Myocyte (in vitro differentiated cells): ENCODE results near the gene PALD1. TPM values are rescaled to one million over a fixed set of nuclear protein-coding genes. Genes with fewer than 3 reads are reported as not detected.
A peak's percentile ranks its signal among the peaks of the same experiment; 100 is the strongest.

Experiments
- DNase-seq: peaks from one replicate; pipeline ENCODE4 v3.0.0-alpha.2; 2012; ENCODE audit warnings: low read depth
- total RNA-seq: library from RNA; depleted of rRNA; stranded (reverse); fragments of >200 nt; gene quantifications from 2 replicates; pipeline ENCODE4 v1.2.3, GENCODE V29; 2014

PALD1 gene
- total RNA-seq, 1 donor from 2014 or later: 0.21 TPM

DNA sequence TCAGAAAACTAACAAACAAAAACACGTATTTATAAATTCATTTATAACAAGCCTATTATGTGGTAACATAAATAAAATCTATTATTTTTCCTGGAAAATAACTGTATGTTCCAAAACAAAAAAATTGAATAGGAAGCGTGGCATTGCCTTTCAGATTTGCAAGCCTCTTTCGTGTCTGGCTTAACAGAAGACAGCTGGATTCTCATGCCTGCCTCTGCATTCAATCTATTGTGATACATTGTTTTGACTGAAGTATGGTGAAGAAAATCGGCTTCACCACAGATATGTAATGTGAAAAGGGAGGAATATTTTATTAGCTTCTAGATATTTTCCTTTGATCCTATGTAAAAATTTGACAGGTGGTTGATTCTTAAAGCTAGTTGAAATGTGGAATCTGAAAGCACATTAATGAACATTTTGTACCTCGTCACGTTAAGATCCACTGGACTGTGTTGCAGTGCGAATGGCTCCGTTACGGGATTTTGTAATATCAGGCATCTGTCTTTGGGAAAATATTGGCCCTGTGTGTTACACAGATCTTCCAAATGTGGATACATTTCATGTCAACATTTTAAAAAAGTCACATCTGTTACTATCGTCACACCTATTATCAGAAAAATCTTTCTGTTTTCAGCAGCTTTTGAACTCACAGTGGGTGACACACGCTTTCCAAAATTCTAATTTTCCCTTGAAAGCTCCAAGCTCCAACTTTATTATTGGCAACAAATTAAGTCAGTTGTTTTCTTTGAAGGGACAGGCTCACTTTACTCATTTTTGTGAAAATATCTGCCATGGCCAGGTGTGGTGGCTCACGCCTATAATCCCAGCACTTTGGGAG, 26.2 kb downstream of the PALD1 start:
- DNase-seq: no peak

DNA sequence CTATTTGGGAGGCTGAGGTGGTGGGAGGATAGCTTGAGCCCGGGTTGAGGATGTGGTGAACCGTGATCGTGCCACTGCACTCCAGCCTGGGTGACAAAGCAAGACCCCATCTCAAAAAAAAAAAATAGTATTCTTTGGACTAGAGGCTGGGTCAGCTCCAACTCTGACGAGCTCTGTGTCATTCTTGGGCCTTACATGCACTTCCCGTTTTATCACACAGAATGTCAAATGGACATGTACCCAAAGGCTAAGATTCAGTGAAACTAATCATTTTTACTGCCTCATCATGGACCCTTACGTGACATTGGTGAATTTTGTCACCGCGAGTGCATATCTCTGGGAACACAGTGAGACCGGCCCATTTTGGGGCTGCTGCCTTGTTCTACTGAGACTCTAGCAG, 27.3 kb downstream of the PALD1 start:
- DNase-seq: no peak

DNA sequence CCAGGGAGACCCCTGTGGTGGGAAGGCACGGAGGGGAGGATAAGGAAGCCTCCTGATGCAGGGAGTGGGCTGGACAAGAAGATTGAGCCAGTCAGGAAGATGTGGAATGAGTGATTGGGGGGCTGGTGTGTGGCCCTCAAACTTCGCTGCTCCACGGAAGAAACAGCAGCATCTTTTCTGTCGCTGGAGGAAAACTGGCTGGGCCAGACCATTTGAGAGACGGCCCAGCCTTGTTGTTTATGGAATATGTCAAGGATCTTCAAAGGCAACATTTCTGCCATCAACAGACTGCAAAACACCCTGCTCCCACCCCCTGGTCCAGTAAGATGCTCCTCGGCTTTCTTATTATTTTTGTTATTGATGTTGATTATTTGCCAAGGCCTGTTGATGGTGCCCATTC, 29.4 kb downstream of the PALD1 start:
- DNase-seq: no peak

DNA sequence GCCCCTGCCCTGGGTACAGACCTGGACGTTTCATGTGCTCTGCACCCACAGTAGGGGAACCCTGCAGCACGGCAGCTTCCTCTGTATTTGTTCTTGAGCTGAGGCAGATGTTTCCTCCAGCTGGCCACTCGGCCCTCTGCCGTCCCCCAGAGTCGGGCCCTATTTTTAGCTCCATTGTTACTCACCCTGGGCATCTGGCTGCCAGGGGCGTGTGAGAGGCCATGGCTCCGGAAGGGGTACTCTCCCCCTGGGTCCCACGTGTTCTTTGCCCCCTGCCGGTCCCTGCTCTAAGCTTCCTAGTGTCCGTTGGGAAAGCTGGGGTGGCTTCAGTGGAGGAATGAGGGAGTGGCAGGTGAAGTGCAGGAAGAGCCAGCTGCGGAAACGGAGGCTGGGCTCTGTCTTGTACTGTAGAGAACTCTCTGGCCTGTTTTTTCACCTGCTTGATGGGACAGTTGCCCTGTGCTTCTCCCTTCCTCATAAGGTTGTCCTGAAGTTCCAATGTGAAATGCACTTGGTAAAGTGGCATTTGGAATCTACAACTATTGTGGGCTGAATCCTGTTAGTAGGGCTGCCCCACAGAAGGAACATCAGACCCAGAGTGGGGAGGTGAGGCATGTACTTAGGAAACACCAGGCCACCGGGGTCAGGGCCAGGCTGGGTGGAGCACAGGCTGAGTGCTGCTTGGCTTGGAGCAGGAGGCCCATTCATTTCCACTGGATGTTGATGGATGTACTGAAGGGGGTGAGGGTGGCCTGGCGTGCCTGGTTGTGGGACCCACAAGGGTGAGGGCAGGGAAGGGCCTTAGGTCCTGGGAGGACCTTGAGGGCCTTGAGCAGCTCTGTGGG, 30.6 kb downstream of the PALD1 start:
- peak; percentile 80 for DNase-seq

DNA sequence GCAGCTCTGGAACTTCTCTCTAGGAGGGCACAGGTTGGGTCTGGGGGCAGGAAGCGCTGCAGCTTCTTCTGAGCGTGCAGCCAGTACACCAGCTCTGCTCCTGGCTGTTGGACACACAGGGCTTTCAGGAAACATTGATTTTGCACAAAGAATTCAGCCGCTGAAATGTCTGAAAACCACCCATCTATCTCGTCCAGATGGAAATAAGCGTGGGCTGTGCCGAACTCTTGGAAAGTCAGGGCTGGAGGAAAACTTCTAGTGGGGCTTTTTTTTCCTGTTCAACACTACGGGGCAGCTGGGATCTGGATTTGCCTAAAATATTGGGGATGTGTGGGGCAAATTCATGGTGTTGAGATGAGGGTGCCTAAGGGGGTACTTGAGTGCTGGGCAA, 31.2 kb downstream of the PALD1 start:
- DNase-seq: no peak

DNA sequence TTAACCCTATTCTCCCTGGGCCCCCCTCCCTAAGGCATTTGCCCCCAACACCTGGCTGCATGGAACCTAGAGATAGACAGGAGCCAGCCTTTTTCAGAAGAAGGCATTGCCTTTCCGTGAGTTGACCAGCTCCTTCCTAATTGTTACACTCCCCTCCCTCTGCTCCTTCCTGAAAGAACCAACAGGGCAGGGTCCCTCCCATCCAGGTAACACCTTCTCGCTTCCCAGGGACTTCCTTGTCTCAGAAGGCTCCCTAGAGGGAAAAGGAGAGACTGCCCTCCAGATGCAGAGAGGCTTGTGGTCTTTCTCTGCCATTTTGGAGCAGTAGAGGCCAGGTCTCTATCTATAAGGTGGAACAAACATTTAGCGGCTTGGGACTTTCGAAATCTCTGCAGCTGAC, 31.9 kb downstream of the PALD1 start:
- DNase-seq: no peak

DNA sequence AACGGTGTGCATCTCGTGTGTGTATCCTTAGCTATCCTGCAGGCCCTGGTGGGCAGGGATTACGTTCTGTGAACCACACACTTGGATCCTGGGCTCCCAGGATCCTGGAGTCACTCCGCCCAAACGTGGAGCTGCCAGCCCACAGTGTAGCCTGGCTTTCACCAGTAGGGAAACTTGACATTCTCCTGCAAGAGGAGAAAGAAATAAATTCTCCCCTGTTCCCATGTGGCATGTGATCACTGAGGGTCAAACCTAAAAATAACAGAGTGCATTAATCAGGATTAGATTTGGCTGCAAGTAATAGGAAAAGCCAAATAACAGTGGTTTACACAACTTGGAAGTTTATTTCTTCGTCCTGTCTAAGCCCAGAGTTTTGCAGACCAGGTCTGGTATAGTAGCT, 32.3 kb downstream of the PALD1 start:
- DNase-seq: peak; percentile 10

DNA sequence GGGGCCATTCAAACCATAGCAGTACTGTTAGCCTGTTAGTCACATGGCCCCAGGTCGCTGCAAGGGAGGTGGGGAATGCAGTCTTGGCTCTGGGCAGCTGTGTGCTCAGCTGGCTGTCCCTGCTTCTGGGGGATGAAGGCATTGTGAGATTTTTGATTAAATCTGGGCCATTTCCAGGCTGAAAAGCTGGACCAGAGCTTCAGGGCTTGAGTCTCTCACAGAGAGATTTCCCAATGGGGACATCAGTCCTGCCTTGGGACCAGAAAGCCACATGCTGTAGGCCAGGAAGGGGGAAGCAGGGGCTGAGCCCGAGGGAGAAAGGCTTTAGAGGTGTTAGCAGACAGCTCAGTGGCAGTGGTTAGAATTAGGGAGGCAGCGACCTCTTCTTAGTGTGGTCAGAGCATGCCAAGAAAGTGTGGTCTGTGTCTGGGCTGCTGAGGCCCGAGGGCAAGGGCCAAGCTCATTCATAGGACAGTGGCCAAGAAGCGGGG, 33.6 kb downstream of the PALD1 start:
- DNase-seq: peak; percentile 33

DNA sequence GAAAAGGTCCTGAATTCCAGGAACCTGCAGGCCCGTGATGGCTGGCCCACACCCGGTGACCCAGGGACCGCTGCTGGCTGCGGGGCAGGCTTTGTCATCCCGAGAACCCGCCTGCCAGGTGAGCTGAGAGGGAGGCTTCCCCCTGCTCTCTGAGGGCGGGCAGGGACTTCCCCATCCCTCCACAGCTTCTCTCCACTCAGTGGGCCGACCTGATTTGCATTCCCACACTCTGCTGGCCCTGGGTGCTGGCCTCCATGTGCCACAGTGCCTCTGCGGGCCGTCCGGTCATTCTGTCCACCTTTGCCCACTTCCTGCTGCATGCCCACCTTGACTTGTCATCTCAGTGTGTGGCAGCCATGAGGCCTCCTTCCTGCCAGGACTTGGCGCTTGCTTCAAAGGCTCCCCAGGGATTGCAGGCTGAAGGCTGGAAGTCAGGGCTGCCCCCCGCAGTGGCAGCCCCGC, 35.3 kb downstream of the PALD1 start:
- no peak for DNase-seq

DNA sequence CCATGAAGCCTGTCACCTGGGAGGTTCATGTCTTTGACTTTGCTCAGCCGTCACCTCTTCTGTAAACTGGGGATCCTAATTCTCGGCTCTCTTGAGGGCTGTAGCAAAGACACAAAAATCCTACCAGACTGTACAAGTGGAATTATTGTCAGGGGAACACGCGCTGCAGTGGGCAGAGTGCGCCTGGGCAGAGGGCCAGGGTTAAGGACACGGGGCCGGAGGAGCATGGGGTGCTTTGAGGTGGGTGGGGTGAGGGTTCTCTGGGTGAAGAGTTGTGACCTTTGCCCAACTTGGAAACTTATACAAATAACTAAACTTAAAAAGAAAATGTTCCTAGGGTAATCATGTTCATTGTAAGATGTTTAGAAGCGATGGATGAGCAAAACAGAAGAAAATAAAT, 36.0 kb downstream of the PALD1 start:
- DNase-seq: no peak

DNA sequence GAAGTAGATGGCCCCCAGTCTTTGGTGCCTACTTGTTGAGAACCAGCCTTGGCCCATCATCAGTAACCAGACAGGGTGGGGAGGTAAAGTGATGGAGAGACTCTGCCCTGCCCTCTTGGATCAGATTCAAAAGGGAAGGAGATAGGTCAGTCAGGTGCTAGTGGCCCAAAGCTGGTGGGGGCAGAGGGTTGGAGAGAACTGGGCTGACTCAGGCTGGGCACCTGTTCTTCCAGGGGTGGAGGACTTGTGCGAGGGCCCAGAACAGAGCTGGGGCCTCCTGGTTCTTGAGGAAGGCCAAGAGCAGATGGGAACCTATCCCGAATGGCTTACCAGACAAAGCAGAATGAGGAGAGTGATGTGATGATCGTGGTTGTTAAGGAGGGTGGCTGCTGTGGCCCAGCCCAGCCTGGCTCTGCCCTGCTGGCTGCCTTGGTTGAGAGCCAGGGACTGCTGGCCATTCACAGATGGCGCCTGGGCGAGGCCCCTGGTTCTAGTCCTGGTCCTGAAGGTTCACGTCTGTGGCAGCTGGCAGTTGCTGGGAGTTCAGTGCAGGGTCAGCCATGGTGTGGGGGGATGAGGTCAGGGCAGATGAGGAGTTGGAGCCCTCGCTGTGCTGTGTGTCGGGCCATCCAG, 36.6 kb downstream of the PALD1 start:
- DNase-seq: peak; percentile 41

DNA sequence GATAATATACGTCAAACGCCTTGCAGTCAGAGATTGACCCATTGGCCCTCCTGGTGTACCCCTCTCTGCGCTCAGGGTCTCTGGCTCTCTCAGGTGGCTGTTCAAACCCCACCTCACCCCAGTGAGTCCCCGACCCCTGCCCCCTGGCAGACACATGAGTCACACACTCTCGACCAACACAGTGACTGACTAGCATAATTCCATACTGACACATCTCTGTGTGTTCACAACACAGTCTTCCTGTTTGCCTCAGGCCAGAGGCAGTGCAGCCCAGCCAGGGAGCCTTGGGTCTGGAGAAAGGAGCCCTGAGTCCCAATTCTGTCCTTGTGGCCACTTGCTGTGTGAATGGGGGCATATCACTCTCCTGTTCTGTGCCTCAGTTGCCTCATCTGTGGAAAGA, 40.1 kb downstream of the PALD1 start:
- DNase-seq: no peak

DNA sequence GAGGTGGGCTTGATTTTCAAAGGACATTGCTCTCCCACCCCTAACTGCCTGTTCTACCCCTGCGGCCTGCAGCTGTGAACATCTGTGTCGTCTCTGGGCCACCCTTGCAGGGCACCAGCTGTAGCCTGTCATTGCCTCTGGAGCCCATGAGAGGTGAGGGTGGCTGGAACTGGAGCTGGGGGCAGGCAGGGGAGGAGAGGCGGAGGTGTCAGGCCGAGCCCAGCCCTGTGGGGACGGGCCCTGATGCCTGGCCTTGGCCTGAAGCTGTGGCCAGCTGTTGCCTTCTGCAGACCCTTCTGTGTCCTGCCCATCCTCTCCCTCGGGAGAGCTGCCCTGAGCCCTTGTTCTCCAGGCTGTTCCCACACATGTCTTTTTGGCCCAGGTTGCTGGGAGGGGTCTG, 44.5 kb downstream of the PALD1 start:
- no peak for DNase-seq

DNA sequence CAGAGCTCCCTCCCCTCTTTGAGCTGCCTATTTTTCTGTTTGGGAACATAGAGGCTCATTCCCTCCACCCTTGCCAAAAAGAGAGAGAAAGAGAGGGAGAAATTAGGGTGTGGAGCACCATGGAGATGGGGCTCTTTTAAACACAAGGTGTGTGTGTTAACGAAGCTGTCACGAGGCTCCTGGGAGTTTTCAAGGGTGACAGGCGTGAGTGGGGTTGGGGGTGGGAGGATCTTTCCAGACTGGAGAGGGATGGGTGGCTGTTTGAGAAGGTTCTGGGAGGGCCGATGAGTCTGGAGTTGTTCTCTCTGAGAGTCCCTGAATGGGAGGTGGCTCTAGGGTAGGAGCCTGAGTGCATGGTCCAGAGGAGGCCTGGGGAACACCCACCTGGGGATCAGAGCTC, 45.0 kb downstream of the PALD1 start:
- no peak for DNase-seq

DNA sequence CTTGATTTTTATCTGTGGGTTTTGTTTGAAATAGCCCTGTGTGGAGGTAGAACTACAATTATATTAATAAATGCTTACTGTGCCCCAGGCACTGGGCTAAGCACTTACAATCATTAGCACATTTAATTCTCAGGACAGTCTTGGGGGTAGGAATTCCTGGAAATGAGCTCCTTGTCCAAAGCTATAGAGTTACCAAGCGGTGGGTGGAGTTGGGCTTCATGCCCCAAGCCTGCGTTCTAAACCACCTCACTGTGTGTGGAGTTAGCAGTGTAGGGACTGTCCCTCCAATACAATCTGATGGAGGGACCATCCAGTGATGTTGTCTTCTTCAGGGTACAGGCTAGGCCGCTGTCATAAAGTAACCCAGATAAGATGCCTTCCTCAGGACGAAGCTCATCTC, 49.7 kb downstream of the PALD1 start:
- DNase-seq: no peak

DNA sequence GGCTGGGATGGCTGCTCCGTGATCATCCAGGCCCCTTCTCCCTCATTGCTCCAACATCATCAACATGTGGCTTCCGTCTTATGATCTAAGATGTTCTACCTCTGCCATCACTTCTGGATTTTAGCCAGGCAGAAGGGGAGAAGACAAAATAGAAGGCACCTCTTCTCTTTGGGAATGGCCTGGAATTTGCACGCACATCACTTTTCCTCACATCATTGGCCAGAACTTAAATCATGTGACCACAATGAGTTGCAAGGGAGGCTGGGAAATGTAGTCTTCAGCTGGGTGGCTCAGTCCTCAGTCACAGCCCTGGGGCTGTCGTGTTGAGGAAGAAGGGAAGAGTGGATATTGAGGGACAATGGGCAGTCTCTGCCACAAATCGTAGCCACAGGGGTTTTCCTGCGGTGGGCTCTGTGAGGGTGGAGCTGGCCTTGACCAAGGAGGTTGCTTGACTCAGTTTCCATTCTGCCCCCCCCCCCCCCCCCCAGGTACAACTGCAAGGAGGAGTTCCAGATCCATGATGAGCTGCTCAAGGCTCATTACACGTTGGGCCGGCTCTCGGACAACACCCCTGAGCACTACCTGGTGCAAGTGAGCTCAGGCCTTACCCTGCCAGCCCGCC, 50.3 kb downstream of the PALD1 start:
- DNase-seq: peak; percentile 33

DNA sequence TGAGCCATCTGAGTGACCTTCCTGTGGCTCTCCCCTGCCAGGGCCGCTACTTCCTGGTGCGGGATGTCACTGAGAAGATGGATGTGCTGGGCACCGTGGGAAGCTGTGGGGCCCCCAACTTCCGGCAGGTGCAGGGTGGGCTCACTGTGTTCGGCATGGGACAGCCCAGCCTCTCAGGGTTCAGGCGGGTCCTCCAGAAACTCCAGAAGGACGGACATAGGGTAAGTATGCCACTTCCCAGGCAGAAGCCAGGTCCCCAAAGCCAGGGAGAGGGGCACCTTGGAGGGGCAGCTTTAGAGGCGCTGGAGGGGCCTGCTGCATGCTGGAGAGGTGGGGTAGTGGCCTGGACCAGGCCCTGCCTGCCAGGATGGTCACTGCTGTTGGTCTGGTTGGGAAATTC, 51.3 kb downstream of the PALD1 start:
- DNase-seq: no peak

DNA sequence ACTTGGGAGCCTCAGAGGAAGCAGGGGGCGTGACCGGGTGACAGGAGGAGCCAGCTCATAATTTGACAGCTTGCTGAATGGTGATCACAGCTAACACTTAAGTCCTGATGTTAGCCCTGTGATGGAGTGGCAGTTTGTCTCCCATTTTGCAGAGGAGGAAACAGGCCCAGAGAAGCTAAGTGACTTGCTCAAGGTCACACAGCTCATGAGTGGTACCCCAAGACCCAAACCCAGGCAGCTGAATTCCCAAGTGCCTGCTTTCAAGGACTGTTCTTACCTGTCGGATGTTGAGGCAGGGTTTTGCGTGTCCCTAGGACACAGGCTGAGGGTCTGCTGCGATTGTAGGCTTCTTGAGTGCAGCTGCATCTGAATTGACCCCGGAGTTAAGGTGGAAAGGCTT, 51.7 kb downstream of the PALD1 start:
- DNase-seq: no peak

DNA sequence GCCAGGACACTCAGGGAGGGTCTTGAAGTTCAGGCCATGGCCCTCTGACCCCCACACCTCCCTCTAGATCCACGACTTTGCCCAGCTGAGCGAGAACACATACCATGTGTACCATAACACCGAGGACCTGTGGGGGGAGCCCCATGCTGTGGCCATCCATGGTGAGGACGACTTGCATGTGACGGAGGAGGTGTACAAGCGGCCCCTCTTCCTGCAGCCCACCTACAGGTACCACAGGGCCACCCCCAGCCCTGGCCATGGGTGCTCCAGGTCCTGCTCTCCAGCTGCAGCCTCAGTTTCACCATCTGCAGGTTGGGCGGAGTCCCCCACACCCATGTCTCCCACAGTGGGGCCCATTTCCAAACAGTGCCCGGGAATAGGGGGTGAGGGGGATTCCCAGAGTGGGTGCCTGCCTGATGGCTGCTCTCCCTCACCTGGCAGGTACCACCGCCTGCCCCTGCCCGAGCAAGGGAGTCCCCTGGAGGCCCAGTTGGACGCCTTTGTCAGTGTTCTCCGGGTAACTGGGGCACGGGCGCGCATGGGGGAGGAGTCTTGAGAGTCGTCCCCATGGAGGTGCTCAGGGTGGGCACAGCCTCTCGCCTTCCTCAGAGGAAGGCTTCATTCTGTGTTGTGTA, 54.1 kb downstream of the PALD1 start:
- DNase-seq: no peak

DNA sequence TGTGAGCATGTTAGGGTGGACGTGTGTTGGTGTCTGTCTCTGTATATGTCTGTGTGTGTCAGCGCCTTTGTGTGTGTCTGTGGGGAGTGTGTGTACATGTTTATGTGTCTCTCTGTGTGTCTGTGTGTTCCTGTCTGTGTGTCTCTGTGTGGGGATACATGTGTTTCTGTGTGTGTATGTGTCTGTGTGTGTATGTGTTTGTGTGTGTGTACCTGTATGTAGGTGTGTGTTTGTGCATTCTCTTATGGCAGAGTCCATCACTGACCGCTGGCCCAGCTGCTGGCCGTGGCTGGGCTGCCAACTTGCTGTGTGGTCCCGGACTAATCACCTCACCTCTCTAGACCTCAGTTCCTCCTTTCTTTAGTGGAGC, 54.6 kb downstream of the PALD1 start:
- no peak for DNase-seq

DNA sequence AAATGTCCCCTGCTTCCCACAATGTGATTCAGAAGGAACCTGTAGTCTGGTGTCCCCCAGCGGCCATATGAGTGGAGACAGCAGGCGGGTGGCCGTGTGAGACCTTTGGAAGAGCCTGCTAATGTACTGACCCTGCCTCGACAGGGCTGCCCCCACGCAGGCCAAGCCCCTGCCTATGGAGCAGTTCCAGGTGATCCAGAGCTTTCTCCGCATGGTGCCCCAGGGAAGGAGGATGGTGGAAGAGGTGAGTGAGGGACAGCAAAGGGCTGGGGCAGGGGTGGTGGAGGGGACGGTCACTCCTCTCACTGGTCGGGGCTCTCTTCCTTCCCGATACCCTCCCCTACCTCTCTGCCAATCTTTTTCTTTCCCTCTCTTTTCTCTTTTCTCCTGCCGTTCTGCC, 55.7 kb downstream of the PALD1 start:
- no peak for DNase-seq
